GM18526 (cell line): Measurements from ENCODE around the gene RALGAPA2.

Experiments used
- POLR2A ChIP-seq: IDR thresholded peaks from 3 replicates; pipeline ENCODE4 v1.6.1; 2011; ENCODE audit not compliant: insufficient read length; ENCODE audit errors: extremely low read depth

RALGAPA2 gene

GRCh38 chr20:20733943-20734342 is 21.5 kb upstream of the RALGAPA2 start:
- no peak for TF ChIP-seq POLR2A

GRCh38 chr20:20732641-20733040 is 20.2 kb upstream of the RALGAPA2 start:
- no peak for TF ChIP-seq POLR2A

GRCh38 chr20:20731945-20732296 is 19.5 kb upstream of the RALGAPA2 start:
- TF ChIP-seq POLR2A = no peak

GRCh38 chr20:20731000-20731944 is 18.8 kb upstream of the RALGAPA2 start:
- TF ChIP-seq POLR2A = no peak

- TF ChIP-seq POLR2A = no peak
Observed at GRCh38 chr20:20729563-20729962, 17.1 kb upstream of the RALGAPA2 start.

GRCh38 chr20:20721489-20721888 is 9.0 kb upstream of the RALGAPA2 start:
- no peak for TF ChIP-seq POLR2A

GRCh38 chr20:20720158-20720557 is 7.7 kb upstream of the RALGAPA2 start:
- no peak for TF ChIP-seq POLR2A

- no peak for TF ChIP-seq POLR2A
Observed at GRCh38 chr20:20719411-20719810, 7.0 kb upstream of the RALGAPA2 start.

- no peak for TF ChIP-seq POLR2A
Observed at GRCh38 chr20:20713244-20713765, 861 bp upstream of the RALGAPA2 start.

- no peak for TF ChIP-seq POLR2A
Observed at GRCh38 chr20:20712004-20712473, 405 bp downstream of the RALGAPA2 start.

GRCh38 chr20:20711413-20711812 is 1.0 kb downstream of the RALGAPA2 start:
- no peak for TF ChIP-seq POLR2A

- TF ChIP-seq POLR2A = no peak
Observed at GRCh38 chr20:20710443-20711315, 1.8 kb downstream of the RALGAPA2 start.

GRCh38 chr20:20709887-20710286 is 2.6 kb downstream of the RALGAPA2 start:
- no peak for TF ChIP-seq POLR2A

- no peak for TF ChIP-seq POLR2A
Observed at GRCh38 chr20:20706285-20706684, 6.2 kb downstream of the RALGAPA2 start.
